Measurements from ENCODE around the gene ARSB.
A peak's percentile ranks its signal among the peaks of the same experiment; 100 is the strongest.
"Not testable (repeated sequence)": the region's sequence is repeated elsewhere in the genome, so short reads cannot be mapped to it uniquely, and the experiment has no call there.

The ARSB gene

DNA sequence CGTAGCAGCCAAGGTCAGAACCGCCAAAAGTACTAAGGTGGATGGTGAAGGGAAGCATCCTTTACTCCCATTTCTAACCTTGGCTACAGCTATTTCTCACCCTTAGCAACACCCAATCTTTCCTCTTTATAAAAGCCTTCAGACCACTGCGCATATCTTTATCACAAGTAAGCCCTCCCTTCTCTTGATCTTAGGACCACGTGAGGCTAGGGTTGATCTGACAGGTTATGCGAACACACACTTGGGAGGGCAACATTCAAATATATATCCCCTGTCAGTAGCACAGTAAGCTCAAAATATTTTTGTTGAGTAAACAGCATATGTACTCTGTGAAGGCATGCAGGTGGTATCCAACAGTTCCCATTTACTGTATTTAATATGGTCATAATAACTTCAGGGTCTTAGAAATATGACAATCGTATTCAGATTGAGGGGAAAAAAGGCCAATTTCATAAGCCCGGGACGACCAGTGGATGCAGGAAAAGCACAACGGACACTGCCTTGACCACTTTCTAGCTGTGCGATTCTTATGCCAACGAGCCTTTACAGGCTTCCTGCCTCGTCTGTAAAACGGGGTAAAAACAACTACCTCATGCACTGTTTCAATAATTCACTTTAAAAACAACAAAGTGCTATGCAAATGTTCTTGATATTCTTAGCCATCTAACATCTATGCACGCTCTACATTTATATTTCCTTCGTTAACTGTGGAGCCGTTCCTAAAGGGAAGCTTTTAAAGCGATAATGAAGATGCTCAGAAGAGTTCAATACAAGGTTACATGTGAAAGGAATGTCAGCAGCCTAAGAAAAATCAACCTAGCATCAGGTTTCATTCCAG lies 1.3 kb downstream of the ARSB start:
- peak overlapping the region; percentile 90 to 91 for H3K4me3 Mint-ChIP-seq
- peaks cover 2 to 5% of the 10 kb centered on the region in 2 donors for H3K9me3 Mint-ChIP-seq
- ATAC-seq (replicated peaks) (no peak), DNase-seq (no peak)
- no peaks in the 10 kb centered on the region for H3K27me3 Mint-ChIP-seq
- peaks cover 8 to 10% of the 10 kb centered on the region in 2 donors for H3K36me3 Mint-ChIP-seq
- H3K27ac Mint-ChIP-seq = peak overlapping the region; percentile 97
- H3K4me1 Mint-ChIP-seq = peaks cover 25 to 66% of the 10 kb centered on the region in 2 donors

DNA sequence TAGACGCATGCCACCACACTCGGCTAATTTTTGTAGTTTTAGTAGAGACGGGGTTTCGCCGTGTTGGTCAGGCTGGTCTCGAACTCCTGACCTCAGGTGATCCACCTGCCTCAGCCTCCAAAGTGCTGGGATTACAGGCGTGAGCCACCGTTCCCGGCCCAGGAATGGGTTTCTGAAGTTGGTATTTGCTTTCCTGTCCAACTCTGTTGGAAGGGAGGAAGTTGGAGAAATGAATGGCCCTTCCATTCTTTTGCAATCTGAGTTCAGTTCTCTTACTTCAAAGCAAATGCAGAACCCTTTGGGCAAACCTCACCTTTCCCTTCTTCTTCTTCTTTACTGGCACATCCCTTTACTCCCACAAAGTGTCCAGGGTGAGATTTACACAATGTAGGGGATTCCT lies 1.9 kb downstream of the ARSB start:
- peaks cover 21 to 64% of the 10 kb centered on the region in 2 donors for H3K4me1 Mint-ChIP-seq
- H3K27me3 Mint-ChIP-seq; ATAC-seq (replicated peaks); H3K9me3 Mint-ChIP-seq; DNase-seq: not testable (repeated sequence)
- H3K27ac Mint-ChIP-seq = peak overlapping the region; percentile 97
- peaks cover 8 to 11% of the 10 kb centered on the region in 2 donors for H3K36me3 Mint-ChIP-seq
- H3K4me3 Mint-ChIP-seq = peak overlapping the region; percentile 90 to 91

DNA sequence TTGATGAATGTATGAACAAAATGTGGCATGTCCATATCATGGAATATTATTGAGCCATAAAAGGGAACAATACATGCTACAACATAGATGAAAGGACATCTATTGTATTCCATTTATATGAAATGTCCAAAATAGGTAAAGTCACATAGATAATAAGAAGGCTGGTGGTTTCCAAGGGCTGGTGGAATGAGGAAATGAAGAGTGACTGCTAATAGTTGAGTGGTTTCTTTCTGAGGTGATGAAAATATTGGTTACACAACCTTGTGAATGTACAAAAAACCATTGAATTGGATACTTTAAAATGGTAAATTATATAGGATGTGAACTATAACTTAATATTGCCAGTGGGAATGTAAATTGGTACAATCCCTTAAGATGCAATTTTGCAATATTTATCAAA lies 5.2 kb downstream of the ARSB start:
- Mint-ChIP-seq H3K9me3 (peaks cover 5 to 8% of the 10 kb centered on the region in 2 donors), H3K36me3 (peaks cover 13 to 26% of the 10 kb centered on the region in 2 donors), H3K27me3 (no peaks in the 10 kb centered on the region), H3K4me1 (peaks cover 30 to 66% of the 10 kb centered on the region in 2 donors), H3K27ac (peak overlapping the region; percentile 65), H3K4me3 (no peak overlapping the region)
- DNase-seq = no peak
- peak; percentile 26 to 30 for ATAC-seq (replicated peaks)

DNA sequence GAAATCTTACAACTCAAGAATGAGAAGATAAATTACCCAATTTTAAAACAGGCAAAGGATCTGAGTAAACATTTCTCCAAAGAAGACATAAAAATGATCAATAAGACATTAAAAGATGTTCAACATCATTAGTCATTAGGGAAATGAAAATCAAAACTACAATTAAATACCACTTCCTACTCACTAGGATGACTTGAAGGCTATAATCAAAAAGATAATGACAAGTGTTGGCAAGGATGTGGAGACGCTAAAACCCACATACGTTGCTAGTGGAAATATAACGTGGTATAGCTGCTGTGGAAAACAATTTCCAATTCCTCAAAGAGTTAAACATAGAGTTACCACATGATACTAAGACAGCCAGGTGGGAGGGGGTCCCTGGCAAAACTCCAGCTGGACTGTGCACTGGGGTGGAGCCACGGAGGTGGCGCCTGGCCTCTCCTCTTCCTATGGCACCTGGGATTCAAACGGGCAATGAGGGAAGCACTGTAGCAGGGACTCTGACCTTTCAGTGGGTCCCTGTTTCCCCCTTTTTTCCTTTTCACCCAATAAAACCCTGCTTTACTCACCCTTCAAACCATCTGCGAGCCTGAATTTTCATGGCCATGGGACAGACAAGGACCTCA lies 5.9 kb downstream of the ARSB start:
- Mint-ChIP-seq H3K9me3 (peaks cover 5 to 8% of the 10 kb centered on the region in 2 donors), H3K27me3 (no peaks in the 10 kb centered on the region), H3K4me1 (peaks cover 32 to 73% of the 10 kb centered on the region in 2 donors), H3K36me3 (peaks cover 13 to 28% of the 10 kb centered on the region in 2 donors), H3K27ac (peak overlapping the region; percentile 65), H3K4me3 (peak overlapping the region in 1 of 2 donors; percentile 17)
- no peak for ATAC-seq (replicated peaks)
- no peak for DNase-seq

DNA sequence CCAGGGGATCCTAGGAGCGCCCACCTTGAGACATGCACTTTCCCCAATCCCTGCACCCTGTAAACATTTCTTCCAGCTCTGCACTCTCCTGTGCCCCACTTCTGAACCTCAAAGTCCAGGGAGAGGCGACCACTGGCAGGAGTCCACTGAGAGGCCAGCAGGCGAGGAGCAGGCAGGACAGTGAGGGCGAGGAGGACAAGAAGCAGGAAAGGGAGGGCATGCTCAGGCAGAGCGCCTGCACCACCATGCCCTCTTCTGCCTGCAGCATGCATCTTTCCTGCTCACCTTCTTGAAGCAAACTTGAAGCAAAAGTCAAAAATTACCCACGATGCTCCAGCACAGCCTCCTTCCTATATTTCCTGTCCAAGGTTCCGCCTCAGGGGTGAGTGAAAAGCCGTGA lies 10.1 kb downstream of the ARSB start:
- no peaks in the 10 kb centered on the region for H3K27me3 Mint-ChIP-seq
- H3K4me1 Mint-ChIP-seq = peaks cover 32 to 59% of the 10 kb centered on the region in 2 donors
- no peak for DNase-seq
- H3K9me3 Mint-ChIP-seq = peaks cover 5 to 8% of the 10 kb centered on the region in 2 donors
- H3K27ac Mint-ChIP-seq = no peak overlapping the region
- peaks cover 13 to 28% of the 10 kb centered on the region in 2 donors for H3K36me3 Mint-ChIP-seq
- ATAC-seq (replicated peaks) = no peak
- H3K4me3 Mint-ChIP-seq = no peak overlapping the region

DNA sequence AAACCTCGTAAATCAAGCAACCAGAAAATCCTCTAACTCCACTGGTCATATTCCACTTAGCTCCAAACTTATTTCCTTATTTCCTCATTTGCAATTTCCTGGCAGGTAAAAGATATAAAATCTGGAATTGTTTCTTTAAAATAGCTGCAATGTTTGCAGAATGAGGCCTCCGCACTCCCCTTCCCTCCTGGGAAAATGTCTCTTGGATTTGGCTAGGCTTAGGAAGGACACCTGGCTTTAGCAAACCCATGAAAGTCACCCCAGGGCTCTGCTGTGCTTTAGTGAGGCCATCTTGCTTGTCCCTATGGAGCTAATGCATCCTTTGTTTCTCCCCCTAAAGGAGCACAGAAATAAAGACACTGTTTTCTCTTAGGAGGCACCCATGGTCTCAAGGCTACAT lies 10.5 kb downstream of the ARSB start:
- H3K36me3 Mint-ChIP-seq = peaks cover 10 to 26% of the 10 kb centered on the region in 2 donors
- H3K4me1 Mint-ChIP-seq = peaks cover 29 to 54% of the 10 kb centered on the region in 2 donors
- H3K27ac Mint-ChIP-seq = no peak overlapping the region
- no peak overlapping the region for H3K4me3 Mint-ChIP-seq
- DNase-seq = no peak
- no peak for ATAC-seq (replicated peaks)
- peaks cover 4 to 5% of the 10 kb centered on the region in 2 donors for H3K9me3 Mint-ChIP-seq
- H3K27me3 Mint-ChIP-seq = no peaks in the 10 kb centered on the region

DNA sequence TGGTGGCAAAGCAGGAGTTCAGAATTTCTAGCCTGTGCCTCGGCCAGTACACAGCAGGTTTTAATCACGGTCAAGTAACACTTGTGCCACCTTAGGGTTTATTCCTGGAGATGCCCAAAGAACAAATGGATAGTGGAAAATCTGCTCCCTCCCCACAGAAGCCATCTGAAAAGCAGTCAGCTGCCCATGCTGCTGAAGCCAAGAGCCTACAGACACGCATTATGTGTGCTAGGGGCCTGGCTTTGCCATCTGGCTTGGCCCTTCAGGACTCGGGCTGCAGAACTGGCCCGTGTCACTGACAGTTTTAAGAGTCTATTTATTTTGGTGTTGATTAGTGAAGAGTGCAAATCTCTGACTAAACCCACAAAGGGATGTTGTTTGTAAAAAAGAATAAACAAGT lies 11.1 kb downstream of the ARSB start:
- DNase-seq (no peak), ATAC-seq (replicated peaks) (no peak)
- H3K4me3 Mint-ChIP-seq = no peak overlapping the region
- peaks cover 3 to 4% of the 10 kb centered on the region in 2 donors for H3K9me3 Mint-ChIP-seq
- H3K27ac Mint-ChIP-seq = no peak overlapping the region
- H3K36me3 Mint-ChIP-seq = peaks cover 4 to 20% of the 10 kb centered on the region in 2 donors
- no peaks in the 10 kb centered on the region for H3K27me3 Mint-ChIP-seq
- H3K4me1 Mint-ChIP-seq = peaks cover 24 to 49% of the 10 kb centered on the region in 2 donors

DNA sequence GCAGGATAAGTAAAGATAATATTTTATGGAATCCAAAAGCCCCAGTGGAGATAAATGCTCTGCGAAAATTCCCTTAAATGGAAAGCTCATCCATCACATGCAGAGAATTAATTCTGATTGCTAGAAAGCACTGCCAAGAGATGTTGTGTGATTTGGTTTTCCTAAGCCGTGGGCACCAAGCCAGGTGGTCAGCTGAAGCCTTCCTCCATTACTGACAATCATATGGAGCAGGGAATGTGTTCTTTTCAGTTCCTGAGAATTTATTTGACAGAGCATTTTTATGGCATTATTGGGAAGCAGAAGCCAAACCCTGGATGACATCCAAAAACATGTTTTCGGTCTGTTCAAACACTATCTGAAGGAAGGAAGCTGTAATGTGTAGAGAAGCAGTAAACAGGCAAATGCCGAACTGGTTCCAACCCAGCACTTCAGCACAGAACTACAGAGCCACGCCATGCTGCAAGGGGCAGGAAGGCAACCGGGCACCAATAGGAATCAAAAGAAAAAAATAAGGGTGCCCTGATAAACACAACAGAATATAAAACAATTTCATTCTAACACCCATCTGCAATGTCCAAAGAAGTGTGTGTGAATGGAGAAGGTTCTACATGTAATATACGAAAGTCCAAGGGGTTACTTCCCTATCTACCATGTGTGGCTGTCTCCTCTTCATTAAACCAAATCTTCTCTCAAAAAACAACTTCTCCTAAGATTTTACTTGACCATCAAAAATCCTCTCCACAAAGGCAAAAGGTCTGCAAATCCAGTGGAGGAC lies 12.3 kb downstream of the ARSB start:
- ATAC-seq (replicated peaks) (peak in 1 of 2 donors; percentile 34), DNase-seq (no peak)
- Mint-ChIP-seq H3K4me3 (no peak overlapping the region), H3K4me1 (peaks cover 24 to 39% of the 10 kb centered on the region in 2 donors), H3K27ac (no peak overlapping the region), H3K27me3 (no peaks in the 10 kb centered on the region), H3K9me3 (peaks cover 3 to 4% of the 10 kb centered on the region in 2 donors), H3K36me3 (peaks cover 4 to 17% of the 10 kb centered on the region in 2 donors)

DNA sequence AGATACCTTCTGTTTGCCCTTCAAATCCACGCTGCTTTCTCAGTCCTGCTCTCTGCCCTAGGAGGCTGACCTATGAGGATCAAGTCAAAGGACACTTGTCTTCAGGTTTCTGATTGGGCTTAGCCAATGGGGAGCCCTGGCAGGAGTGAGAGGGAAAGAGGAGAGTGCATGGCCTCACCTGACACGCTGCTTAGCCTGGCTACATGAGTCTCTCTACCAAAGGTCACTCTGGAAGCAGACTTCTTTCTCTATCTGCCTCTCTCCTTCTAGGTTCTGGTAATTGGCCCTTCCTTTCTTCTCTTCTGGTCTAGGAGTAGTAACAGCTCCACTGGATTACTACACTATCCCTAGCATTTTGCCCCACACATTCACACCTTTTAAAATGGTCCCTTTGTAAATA lies 13.1 kb downstream of the ARSB start:
- Mint-ChIP-seq H3K27me3 (no peaks in the 10 kb centered on the region), H3K27ac (no peak overlapping the region), H3K36me3 (peaks cover 0 to 14% of the 10 kb centered on the region in 2 donors), H3K4me3 (no peak overlapping the region), H3K4me1 (peaks cover 19 to 31% of the 10 kb centered on the region in 2 donors), H3K9me3 (no peaks in the 10 kb centered on the region)
- ATAC-seq (replicated peaks) (no peak), DNase-seq (no peak)

DNA sequence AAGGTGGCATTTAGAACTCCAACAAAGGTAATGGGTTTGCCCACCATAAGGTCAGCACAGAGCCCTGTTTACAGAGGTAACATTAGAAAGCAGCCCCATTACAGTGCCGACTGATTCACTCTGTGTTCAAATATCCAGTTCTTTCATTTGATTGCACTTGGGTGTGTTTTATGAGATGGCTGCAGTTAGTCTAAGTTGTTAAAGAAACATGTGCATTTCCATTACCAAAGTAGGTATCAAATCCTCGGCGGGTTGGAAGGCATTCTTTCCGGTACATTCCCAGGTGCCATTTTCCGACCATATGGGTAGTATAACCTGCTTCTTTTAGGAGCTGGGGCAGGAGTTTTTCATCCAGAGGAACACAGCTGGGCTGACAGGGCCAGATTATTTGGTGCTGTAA lies 16.3 kb downstream of the ARSB start:
- DNase-seq (no peak), ATAC-seq (replicated peaks) (no peak)
- Mint-ChIP-seq H3K4me1 (peaks cover 10 to 13% of the 10 kb centered on the region in 2 donors), H3K27ac (no peak overlapping the region), H3K9me3 (no peaks in the 10 kb centered on the region), H3K27me3 (no peaks in the 10 kb centered on the region), H3K4me3 (no peak overlapping the region), H3K36me3 (peaks cover 4 to 13% of the 10 kb centered on the region in 2 donors)

DNA sequence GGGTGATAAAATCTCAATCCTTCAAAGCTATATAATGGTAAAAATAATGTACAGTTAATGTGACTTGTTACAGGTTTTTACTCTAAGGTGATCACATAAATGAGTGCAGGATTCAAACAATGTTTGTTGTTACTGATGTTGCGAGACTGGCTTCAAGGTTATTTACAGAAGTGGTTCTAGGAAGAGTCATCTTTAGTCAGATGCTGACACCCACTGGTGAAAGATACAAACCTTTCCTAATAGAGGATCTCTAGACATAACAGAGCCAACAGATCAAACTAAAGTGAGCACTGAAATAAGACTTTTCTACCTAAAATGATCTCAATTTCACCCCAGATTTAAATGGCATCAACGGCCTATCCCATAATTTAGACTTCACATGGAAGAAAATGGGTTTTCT lies 20.2 kb downstream of the ARSB start:
- Mint-ChIP-seq H3K9me3 (no peaks in the 10 kb centered on the region), H3K27me3 (no peaks in the 10 kb centered on the region), H3K4me3 (no peak overlapping the region), H3K36me3 (peaks cover 13 to 25% of the 10 kb centered on the region in 2 donors), H3K27ac (no peak overlapping the region), H3K4me1 (no peaks in the 10 kb centered on the region)
- ATAC-seq (replicated peaks) = peak; percentile 82
- no peak for DNase-seq

DNA sequence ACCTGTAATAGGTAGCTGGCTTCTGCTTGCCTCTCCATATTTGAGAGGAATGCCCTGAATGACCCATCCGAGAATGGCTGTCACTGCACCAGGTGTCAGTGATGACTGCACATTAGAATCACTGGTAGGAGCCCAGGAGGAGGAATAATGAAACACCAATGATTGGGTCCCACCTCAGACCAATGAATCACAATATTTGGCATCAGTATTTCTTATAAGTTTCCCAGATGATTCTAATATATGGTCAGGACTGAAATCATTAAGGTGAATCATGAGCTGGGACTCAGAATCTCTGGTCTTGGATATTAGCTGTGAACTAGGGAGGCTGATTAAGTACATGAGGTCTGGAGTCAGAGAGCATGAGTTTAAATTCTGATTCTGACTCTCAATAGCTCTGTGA lies 23.4 kb downstream of the ARSB start:
- ATAC-seq (replicated peaks) = no peak
- Mint-ChIP-seq H3K27ac (no peak overlapping the region), H3K27me3 (no peaks in the 10 kb centered on the region), H3K4me1 (peaks cover 3 to 9% of the 10 kb centered on the region in 2 donors), H3K36me3 (peaks cover 24 to 42% of the 10 kb centered on the region in 2 donors), H3K4me3 (no peak overlapping the region), H3K9me3 (no peaks in the 10 kb centered on the region)
- DNase-seq = no peak

DNA sequence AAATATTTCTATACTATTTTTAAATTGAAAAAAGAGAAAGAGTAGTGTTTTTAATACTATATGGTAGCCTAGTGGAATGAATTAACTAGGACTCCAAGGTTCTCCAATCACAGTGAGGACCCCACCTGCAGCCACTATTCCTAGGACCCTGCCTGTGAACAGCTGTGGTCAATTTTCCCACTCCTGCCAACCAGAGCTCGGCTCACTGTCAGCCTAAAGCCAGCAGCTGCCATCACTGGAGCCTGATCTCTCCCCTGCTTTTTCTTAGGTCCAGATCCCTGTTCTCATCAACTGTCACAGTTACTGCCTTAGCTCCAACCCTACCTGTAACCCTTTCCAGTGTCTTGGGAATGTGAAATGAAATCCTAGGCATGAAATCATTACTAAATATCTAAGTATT lies 25.3 kb downstream of the ARSB start:
- H3K36me3 Mint-ChIP-seq = peaks cover 37 to 56% of the 10 kb centered on the region in 2 donors
- no peak overlapping the region for H3K4me3 Mint-ChIP-seq
- H3K27me3 Mint-ChIP-seq = no peaks in the 10 kb centered on the region
- no peaks in the 10 kb centered on the region for H3K9me3 Mint-ChIP-seq
- no peak for DNase-seq
- peaks cover 3 to 13% of the 10 kb centered on the region in 2 donors for H3K4me1 Mint-ChIP-seq
- H3K27ac Mint-ChIP-seq = no peak overlapping the region
- no peak for ATAC-seq (replicated peaks)
